IMR-90 (cell line): ENCODE measurements around the gene LAMC3. TPM values are rescaled to one million over a fixed set of nuclear protein-coding genes. Genes with fewer than 3 reads are reported as not detected.

Source experiments
- ATAC-seq: fragments of 200-7000 bp; cut with Tn5 transposase; 2 replicates; pipeline ENCODE4 v1.9.1; 2020; ENCODE audit warnings: low read depth, mild to moderate bottlenecking, moderate library complexity
- BruUV-seq: library from RNA; stranded (reverse); fragments of 400-500 nt; replicated peaks from 2 replicates; lab custom pipeline; 2021; lab: Mats Ljungman, UMichigan
- CTCF ChIA-PET: fragments of 300-600 bp; formaldehyde crosslinking; extraction: SDS; loops from one replicate; lab custom pipeline; 2021; ENCODE audit warnings: antibody characterized with exemption; lab: Yijun Ruan, JAX
- POLR2A ChIA-PET: fragments of 300-600 bp; sonication (Branson Sonifier 250); formaldehyde crosslinking; loops from one replicate; lab custom pipeline; 2022; ENCODE audit warnings: antibody characterized with exemption; ENCODE audit not compliant: unreplicated experiment; lab: Charles Lee
- DNase-seq: peaks from one replicate; pipeline ENCODE4 v3.0.0; 2013
- H2AFZ ChIP-seq: replicated peaks from 2 replicates; pipeline ENCODE3; 2013; ENCODE audit warnings: low read length, mild to moderate bottlenecking; ENCODE audit not compliant: poor library complexity
- H2AK5ac ChIP-seq: 2 replicates; pipeline ENCODE4 v1.6.1; 2013; ENCODE audit warnings: low read depth, low read length, inconsistent platforms
- H2AK9ac ChIP-seq: replicated peaks from 2 replicates; pipeline ENCODE3; 2013; ENCODE audit warnings: mild to moderate bottlenecking, low read depth, low read length, moderate library complexity; ENCODE audit not compliant: poor library complexity
- H2BK120ac ChIP-seq: 2 replicates; pipeline ENCODE4 v1.6.1; 2013; ENCODE audit warnings: low read depth, low read length, inconsistent platforms
- H2BK15ac ChIP-seq: 3 replicates; pipeline ENCODE4 v1.6.1; 2013; ENCODE audit warnings: low read depth, low read length, inconsistent platforms
- H2BK20ac ChIP-seq: 2 replicates; pipeline ENCODE4 v1.6.1; 2013; ENCODE audit warnings: low read depth, mild to moderate bottlenecking, inconsistent platforms, low read length, moderate library complexity
- H2BK5ac ChIP-seq: 2 replicates; pipeline ENCODE4 v1.6.1; 2013; ENCODE audit warnings: mild to moderate bottlenecking, low read depth, low read length, inconsistent platforms; ENCODE audit not compliant: poor library complexity, severe bottlenecking
- H3K14ac ChIP-seq: replicated peaks from 2 replicates; pipeline ENCODE4 v1.6.1; 2013; ENCODE audit warnings: low read depth, low read length, inconsistent platforms
- H3K18ac ChIP-seq: 2 replicates; pipeline ENCODE4 v1.6.1; 2013; ENCODE audit warnings: low read depth, low read length, control low read depth
- H3K23ac ChIP-seq: 2 replicates; pipeline ENCODE4 v1.6.1; 2013; ENCODE audit warnings: low read depth, low read length, inconsistent platforms
- H3K27ac ChIP-seq: 2 replicates; pipeline ENCODE4 v1.5.1; 2013; ENCODE audit warnings: mild to moderate bottlenecking, control low read depth, low read length; ENCODE audit not compliant: insufficient read depth
- H3K27me3 ChIP-seq: 2 replicates; pipeline ENCODE4 v1.6.1; 2013; ENCODE audit warnings: low read length; ENCODE audit not compliant: control insufficient read depth, insufficient read depth
- H3K36me3 ChIP-seq: 2 replicates; pipeline ENCODE4 v1.6.1; 2013; ENCODE audit warnings: low read length, mixed read lengths; ENCODE audit not compliant: control insufficient read depth, insufficient read depth
- H3K4ac ChIP-seq: 2 replicates; pipeline ENCODE4 v1.6.1; 2013; ENCODE audit warnings: low read depth, low read length, inconsistent platforms
- H3K4me1 ChIP-seq: 2 replicates; pipeline ENCODE4 v1.6.1; 2013; ENCODE audit warnings: low read length, mixed read lengths; ENCODE audit not compliant: control insufficient read depth, insufficient read depth
- H3K4me2 ChIP-seq: 2 replicates; pipeline ENCODE4 v1.6.1; 2013; ENCODE audit warnings: low read depth, mild to moderate bottlenecking, control low read depth, low read length, moderate library complexity
- H3K4me3 ChIP-seq: 2 replicates; pipeline ENCODE4 v1.5.1; 2013; ENCODE audit warnings: low read depth, mild to moderate bottlenecking, control low read depth, low read length, moderate library complexity; ENCODE audit not compliant: insufficient read depth
- H3K56ac ChIP-seq: 2 replicates; pipeline ENCODE4 v1.6.1; 2013; ENCODE audit warnings: low read length, inconsistent platforms; ENCODE audit not compliant: insufficient read depth; ENCODE audit errors: extremely low read depth
- H3K79me1 ChIP-seq, 2 experiments: 2 replicates each; pipeline ENCODE4 v1.6.1; 2013; ENCODE audit warnings: low read length in 2 of 2, inconsistent platforms in 1 of 2, low read depth in 1 of 2
- H3K9ac ChIP-seq: 2 replicates; pipeline ENCODE4 v1.6.1; 2013; ENCODE audit warnings: low read depth, low read length, control low read depth
- H3K9me1 ChIP-seq: 2 replicates; pipeline ENCODE4 v1.6.1; 2013; ENCODE audit warnings: low read length, inconsistent platforms; ENCODE audit not compliant: insufficient read depth
- H3K9me3 ChIP-seq: 2 replicates; pipeline ENCODE4 v1.6.1; 2013; ENCODE audit warnings: low read length; ENCODE audit not compliant: control insufficient read depth, insufficient read depth
- H4K20me1 ChIP-seq: 2 replicates; pipeline ENCODE4 v1.6.1; 2013; ENCODE audit warnings: low read length, inconsistent platforms; ENCODE audit not compliant: insufficient read depth
- H4K5ac ChIP-seq: 2 replicates; pipeline ENCODE4 v1.6.1; 2013; ENCODE audit warnings: mild to moderate bottlenecking, low read depth, low read length, control low read depth
- H4K8ac ChIP-seq, 2 experiments: 2 replicates each; pipeline ENCODE4 v1.6.1; 2013; ENCODE audit warnings: low read depth in 2 of 2, low read length in 2 of 2, control low read depth in 1 of 2, inconsistent platforms in 1 of 2
- H4K91ac ChIP-seq: 2 replicates; pipeline ENCODE4 v1.6.1; 2013; ENCODE audit warnings: low read depth, low read length, inconsistent platforms; ENCODE audit not compliant: insufficient read depth
- BHLHE40 ChIP-seq: fragments of 150-350 bp; IDR thresholded peaks from 2 replicates; pipeline ENCODE4 v1.6.1; 2016; ENCODE audit warnings: mild to moderate bottlenecking, low read depth, low read length
- CEBPB ChIP-seq: IDR thresholded peaks from 2 replicates; pipeline ENCODE4 v1.6.1; 2012; ENCODE audit warnings: low read depth, low read length, improper control_type of control experiment
- CHD1 ChIP-seq: IDR thresholded peaks from 2 replicates; pipeline ENCODE4 v1.6.1; 2012; ENCODE audit warnings: low read depth, low read length, improper control_type of control experiment
- FOS ChIP-seq: fragments of 150-350 bp; IDR thresholded peaks from 2 replicates; pipeline ENCODE4 v1.6.1; 2016; ENCODE audit warnings: low read depth, low read length
- MAFK ChIP-seq: IDR thresholded peaks from 2 replicates; pipeline ENCODE4 v1.6.1; 2012; ENCODE audit warnings: low read depth, low read length, improper control_type of control experiment
- MAZ ChIP-seq: IDR thresholded peaks from 2 replicates; pipeline ENCODE4 v1.6.1; 2012; ENCODE audit warnings: low read depth, mild to moderate bottlenecking, low read length, improper control_type of control experiment, moderate library complexity, borderline replicate concordance
- MXI1 ChIP-seq: IDR thresholded peaks from 2 replicates; pipeline ENCODE4 v1.6.1; 2012; ENCODE audit warnings: low read depth, mild to moderate bottlenecking, low read length, moderate library complexity, borderline replicate concordance
- NFE2L2 ChIP-seq: fragments of 150-350 bp; IDR thresholded peaks from 2 replicates; pipeline ENCODE4 v1.6.1; 2016; ENCODE audit warnings: low read depth, mild to moderate bottlenecking, low read length
- POLR2A ChIP-seq: IDR thresholded peaks from 2 replicates; pipeline ENCODE4 v1.6.1; 2012; ENCODE audit warnings: mild to moderate bottlenecking, low read depth, low read length
- RAD21 ChIP-seq: IDR thresholded peaks from 2 replicates; pipeline ENCODE4 v1.6.1; 2012; ENCODE audit warnings: low read length, improper control_type of control experiment
- RCOR1 ChIP-seq: IDR thresholded peaks from 2 replicates; pipeline ENCODE4 v1.6.1; 2012; ENCODE audit warnings: mild to moderate bottlenecking, low read length, improper control_type of control experiment; ENCODE audit not compliant: insufficient replicate concordance
- RFX5 ChIP-seq: IDR thresholded peaks from 2 replicates; pipeline ENCODE4 v1.8.0; 2012; ENCODE audit warnings: low read depth, mild to moderate bottlenecking, low read length, moderate library complexity
- SMC3 ChIP-seq: fragments of 150-350 bp; IDR thresholded peaks from 2 replicates; pipeline ENCODE4 v1.6.1; 2016; ENCODE audit warnings: low read depth, mild to moderate bottlenecking, antibody characterized with exemption, low read length, moderate library complexity
- WGBS, 2 experiments: methylation state at CpG; one replicate each; pipeline versions ENCODE4 v1.1.5 to v1.1.7; 2013; ENCODE audit warnings: missing lambda C conversion rate in 2 of 2; ENCODE audit not compliant: insufficient read length in 1 of 2; ENCODE audit errors: extremely low coverage in 2 of 2; 5-methylcytosine and 5-hydroxymethylcytosine counted together
- dilution Hi-C: fragments of 300-500 bp; cut with HindIII; formaldehyde crosslinking; loops from one replicate; pipeline ENCODE4 v1.14.3; 2018; ENCODE audit warnings: low sequenced_read_pairs; ENCODE audit not compliant: unreplicated experiment
- in situ Hi-C: fragments of 300-500 bp; cut with MboI; formaldehyde crosslinking; loops from 3 replicates; pipeline ENCODE4 v1.14.3; 2019; ENCODE audit warnings: low sequenced_read_pairs, inconsistent platforms, mixed read lengths
- intact Hi-C: fragments of 100-400 bp; cut with micrococcal nuclease; formaldehyde crosslinking; loops from 2 replicates; pipeline ENCODE4 v1.10.0; 2022
- polyA plus RNA-seq, 3 experiments: library from polyadenylated mRNA; depleted of rRNA; stranded (reverse); fragments of >200 nt; gene quantifications; 2 replicates each; pipeline ENCODE4 v1.2.3, GENCODE V29; 2012; ENCODE audit warnings: low replicate concordance in 1 of 3
- total RNA-seq: library from RNA; depleted of rRNA; stranded (reverse); fragments of >200 nt; gene quantifications from 2 replicates; pipeline ENCODE4 v1.2.3, GENCODE V29; 2012
- TF ChIP-seq, protein P1 (sequence below): fragments of 150-350 bp; IDR thresholded peaks from 2 replicates; pipeline ENCODE4 v1.6.1; 2016; ENCODE audit warnings: low read depth, mild to moderate bottlenecking, low read length, moderate library complexity, borderline replicate concordance
- TF ChIP-seq, protein P2 (sequence below): fragments of 150-350 bp; IDR thresholded peaks from 2 replicates; pipeline ENCODE4 v1.6.1; 2017; ENCODE audit warnings: mild to moderate bottlenecking, antibody characterized with exemption, low read length, low read depth
- TF ChIP-seq, protein P3 (sequence below): conservative IDR thresholded peaks from 2 replicates; pipeline ENCODE4 v1.5.1; 2012; ENCODE audit warnings: mild to moderate bottlenecking, low read depth, low read length, improper control_type of control experiment

The LAMC3 gene
- total and polyA plus RNA-seq, 2 of the 4 experiments (the other 2 are of a cell fraction) = not detected

DNA sequence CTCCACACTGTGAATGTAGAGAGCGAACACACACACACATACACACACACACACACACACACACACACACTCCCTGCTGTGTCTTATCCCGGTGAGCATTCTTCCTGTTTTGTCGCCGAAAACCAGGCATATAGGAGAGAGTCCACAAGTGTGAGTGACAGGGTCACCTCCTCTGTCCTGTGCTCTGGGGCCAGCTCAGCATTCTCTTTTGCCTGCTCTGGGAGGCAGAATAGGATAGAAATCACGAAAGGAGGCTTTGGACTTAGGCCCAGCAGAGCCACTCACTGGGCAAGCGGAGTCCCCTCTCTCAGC is 3.0 kb downstream of the LAMC3 start:
- no peak overlapping the region for H2BK120ac ChIP-seq
- H3K27ac ChIP-seq = no peak overlapping the region
- DNase-seq (no peak), ATAC-seq (no peak)
- H3K27me3 ChIP-seq = peaks cover 73% of the 10 kb centered on the region
- dilution Hi-C loops = no loop called here
- no peak overlapping the region for H4K8ac ChIP-seq
- no peak overlapping the region for H3K23ac ChIP-seq
- ChIA-PET POLR2A (no interaction called here), CTCF (interaction anchor here (0.6 to 2.1 kb wide), 3 partner anchors 13 to 285 kb away, joined by 3 to 7 read pairs (median 3); no protein-coding TSS in a partner anchor)
- H3K4ac ChIP-seq = no peak overlapping the region
- H3K4me2 ChIP-seq = no peak overlapping the region
- H2BK20ac ChIP-seq = no peak overlapping the region
- no peak overlapping the region for H2AFZ ChIP-seq
- no peak overlapping the region for H4K91ac ChIP-seq
- H3K36me3 ChIP-seq = no peaks in the 10 kb centered on the region
- no peak overlapping the region for H2AK9ac ChIP-seq
- H3K79me1 ChIP-seq = no peaks in the 10 kb centered on the region
- H3K9ac ChIP-seq = no peak overlapping the region
- no peak for TF ChIP-seq RAD21
- no peak for TF ChIP-seq SMC3
- TF ChIP-seq, protein P1, sequence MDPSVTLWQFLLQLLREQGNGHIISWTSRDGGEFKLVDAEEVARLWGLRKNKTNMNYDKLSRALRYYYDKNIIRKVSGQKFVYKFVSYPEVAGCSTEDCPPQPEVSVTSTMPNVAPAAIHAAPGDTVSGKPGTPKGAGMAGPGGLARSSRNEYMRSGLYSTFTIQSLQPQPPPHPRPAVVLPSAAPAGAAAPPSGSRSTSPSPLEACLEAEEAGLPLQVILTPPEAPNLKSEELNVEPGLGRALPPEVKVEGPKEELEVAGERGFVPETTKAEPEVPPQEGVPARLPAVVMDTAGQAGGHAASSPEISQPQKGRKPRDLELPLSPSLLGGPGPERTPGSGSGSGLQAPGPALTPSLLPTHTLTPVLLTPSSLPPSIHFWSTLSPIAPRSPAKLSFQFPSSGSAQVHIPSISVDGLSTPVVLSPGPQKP = no peak
- no peak for TF ChIP-seq MAZ
- no peak for TF ChIP-seq NFE2L2
- no peak for TF ChIP-seq BHLHE40
- TF ChIP-seq CHD1 = no peak
- TF ChIP-seq MXI1 = no peak
- no peak for TF ChIP-seq CEBPB
- no peak for TF ChIP-seq MAFK
- TF ChIP-seq, protein P2, sequence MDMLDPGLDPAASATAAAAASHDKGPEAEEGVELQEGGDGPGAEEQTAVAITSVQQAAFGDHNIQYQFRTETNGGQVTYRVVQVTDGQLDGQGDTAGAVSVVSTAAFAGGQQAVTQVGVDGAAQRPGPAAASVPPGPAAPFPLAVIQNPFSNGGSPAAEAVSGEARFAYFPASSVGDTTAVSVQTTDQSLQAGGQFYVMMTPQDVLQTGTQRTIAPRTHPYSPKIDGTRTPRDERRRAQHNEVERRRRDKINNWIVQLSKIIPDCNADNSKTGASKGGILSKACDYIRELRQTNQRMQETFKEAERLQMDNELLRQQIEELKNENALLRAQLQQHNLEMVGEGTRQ = no peak
- TF ChIP-seq POLR2A = no peak
- no peak for TF ChIP-seq RCOR1
- TF ChIP-seq RFX5 = no peak
- TF ChIP-seq FOS = no peak
- TF ChIP-seq, protein P3, sequence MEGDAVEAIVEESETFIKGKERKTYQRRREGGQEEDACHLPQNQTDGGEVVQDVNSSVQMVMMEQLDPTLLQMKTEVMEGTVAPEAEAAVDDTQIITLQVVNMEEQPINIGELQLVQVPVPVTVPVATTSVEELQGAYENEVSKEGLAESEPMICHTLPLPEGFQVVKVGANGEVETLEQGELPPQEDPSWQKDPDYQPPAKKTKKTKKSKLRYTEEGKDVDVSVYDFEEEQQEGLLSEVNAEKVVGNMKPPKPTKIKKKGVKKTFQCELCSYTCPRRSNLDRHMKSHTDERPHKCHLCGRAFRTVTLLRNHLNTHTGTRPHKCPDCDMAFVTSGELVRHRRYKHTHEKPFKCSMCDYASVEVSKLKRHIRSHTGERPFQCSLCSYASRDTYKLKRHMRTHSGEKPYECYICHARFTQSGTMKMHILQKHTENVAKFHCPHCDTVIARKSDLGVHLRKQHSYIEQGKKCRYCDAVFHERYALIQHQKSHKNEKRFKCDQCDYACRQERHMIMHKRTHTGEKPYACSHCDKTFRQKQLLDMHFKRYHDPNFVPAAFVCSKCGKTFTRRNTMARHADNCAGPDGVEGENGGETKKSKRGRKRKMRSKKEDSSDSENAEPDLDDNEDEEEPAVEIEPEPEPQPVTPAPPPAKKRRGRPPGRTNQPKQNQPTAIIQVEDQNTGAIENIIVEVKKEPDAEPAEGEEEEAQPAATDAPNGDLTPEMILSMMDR = no peak
- no peak overlapping the region for H2AK5ac ChIP-seq
- H2BK15ac ChIP-seq = no peak overlapping the region
- intact Hi-C loops = no loop called here
- no peaks in the 10 kb centered on the region; the same call in 1 of the 2 replicates for H3K9me3 ChIP-seq
- no peaks in the 10 kb centered on the region; the same call in 1 of the 2 replicates for H3K4me1 ChIP-seq
- BruUV-seq = no TSS peak
- H3K4me3 ChIP-seq = no peak overlapping the region
- H3K14ac ChIP-seq = no peak overlapping the region
- WGBS, 2 experiments = 40% methylated on average over 4 of the region's 6 CpGs; no CpG with 5 or more reads in 1 of the 2 experiments
- no peak overlapping the region for H3K18ac ChIP-seq
- H4K20me1 ChIP-seq = no peaks in the 10 kb centered on the region
- no peak overlapping the region for H3K56ac ChIP-seq
- in situ Hi-C loops = no loop called here
- H2BK5ac ChIP-seq = no peak overlapping the region
- no peaks in the 10 kb centered on the region for H3K9me1 ChIP-seq
- H4K5ac ChIP-seq = no peak overlapping the region
